ENCODE data around the gene DGKH.
"Not testable (repeated sequence)": the region's sequence is repeated elsewhere in the genome, so short reads cannot be mapped to it uniquely, and the experiment has no call there.

Gene DGKH

GRCh38 chr13:42173789-42174343, 125.4 kb downstream of the DGKH start:
- DNase-seq, result no peak

DNA sequence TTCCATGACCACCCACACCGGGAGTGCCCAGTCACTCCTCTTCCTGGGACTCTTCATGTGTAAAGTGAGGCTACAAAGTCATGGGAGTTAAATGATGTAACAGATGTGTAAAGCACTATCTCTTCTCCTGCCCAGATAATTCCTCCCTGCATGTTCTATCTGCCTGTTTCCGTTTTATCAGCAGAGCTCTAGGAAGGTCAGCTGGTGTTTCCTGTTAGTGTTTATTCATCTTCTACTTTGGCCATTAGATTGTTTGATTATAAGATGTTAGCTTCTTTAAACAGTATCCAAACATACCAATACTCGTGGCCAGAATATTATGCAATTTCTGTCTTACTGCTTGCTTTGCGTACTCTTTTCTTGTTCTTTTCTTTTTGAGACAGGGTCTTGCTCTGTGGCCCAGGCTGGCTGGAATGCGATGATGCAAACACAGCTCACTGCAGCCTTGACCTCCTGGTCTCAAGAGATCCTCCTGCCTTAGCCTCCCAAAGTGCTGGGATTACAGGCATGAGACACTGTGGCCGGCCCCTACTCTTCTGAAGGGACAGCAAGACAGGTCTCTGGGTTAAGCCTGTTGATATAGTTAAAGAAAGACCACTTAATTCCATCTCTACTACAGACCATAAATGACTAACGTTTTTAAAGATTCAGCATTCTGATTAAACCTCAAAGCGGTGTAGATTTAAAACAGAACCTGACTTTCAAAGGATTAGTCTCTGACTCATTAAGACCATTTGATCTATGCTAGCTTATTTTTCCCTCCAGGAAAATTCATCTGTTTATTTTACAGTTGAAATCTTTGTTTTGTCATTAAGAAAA, 126.1 kb downstream of the DGKH start:
- DNase-seq, result no peak

- DNase-seq, result no peak
Measured at GRCh38 chr13:42176294-42176693, 127.8 kb downstream of the DGKH start.

DNA sequence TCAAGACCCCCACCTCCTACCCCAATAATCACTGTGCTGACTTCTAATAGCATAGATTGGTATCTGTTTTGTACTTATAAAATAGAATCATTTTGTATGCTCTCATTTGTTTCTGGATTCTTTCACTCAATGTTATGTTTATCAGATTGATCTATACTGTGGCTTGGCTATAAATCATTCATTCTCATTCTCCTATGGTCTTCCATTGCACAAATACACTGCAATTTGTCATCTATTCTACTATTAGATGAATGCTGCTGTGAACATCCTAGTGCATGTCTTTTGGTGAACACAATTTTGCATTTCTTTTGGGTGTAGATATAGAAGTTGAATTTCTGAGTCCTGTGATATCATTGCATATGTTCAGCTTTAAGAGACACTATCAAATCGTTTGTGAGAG, 128.7 kb downstream of the DGKH start:
- DNase-seq, result no peak

DNA sequence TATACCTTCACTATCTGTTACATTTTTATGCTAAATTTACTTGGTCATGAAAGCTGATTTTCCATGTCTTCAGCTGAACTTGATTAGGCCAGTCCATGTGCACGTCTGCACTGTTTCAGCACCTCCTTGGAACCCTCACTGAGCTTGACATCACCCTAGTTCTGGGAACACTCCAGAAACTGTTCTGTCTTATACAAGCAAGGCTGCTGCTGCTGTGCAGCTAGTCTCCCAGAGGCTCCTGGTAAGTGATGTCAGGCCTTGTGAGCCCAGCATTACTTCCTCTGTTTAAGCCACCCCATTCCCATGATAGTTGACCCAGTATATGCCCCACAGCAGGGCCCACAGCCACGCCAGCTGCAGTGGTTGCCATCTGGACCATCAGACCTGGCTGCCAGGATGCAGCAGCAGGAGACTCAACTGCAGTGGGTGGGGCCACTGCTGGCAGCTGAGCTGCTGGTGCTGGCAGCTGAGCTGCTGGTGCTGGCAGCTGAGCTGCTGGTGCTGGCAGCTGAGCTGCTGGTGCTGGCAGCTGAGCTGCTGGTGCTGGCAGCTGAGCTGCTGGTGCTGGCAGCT, 133.0 kb downstream of the DGKH start:
- DNase-seq, result no peak

GRCh38 chr13:42189061-42189460, 140.6 kb downstream of the DGKH start:
- DNase-seq, result no peak

GRCh38 chr13:42190529-42190928, 142.1 kb downstream of the DGKH start:
- no peak for DNase-seq

DNA sequence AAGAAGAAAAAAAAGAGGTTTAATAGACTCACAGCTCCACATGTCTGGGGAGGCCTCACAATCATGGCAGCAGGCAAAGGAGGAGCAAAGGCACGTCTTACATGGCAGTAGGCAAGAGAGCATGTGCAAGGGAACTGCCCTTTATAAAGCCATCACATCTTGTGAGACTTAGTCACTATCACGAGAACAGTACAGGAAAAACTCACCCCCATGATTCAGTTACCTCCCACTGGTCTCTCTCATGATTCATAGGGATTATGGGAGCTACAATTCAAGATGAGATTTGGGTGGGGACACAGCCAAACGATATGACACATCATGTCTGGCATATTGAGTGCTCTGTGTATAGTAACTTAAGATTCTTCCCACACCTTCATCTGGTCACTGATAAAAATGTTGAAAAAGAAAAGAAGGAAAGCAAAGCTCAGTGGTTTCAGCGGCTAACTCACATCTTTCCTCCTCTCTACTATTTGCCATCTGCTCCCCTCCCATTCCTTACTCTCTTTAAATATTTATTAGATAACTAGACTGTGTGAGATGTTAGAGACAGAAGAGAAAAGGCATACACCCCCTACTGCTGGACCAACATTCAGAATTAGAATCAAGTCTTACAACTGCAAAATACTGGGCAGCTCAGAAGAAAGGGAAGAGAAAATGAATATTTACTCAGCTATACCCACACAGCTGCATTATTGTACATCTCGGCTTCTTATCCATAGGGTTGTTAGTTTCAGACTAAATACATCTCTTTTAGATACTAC, 163.4 kb downstream of the DGKH start:
- DNase-seq, result no peak

DNA sequence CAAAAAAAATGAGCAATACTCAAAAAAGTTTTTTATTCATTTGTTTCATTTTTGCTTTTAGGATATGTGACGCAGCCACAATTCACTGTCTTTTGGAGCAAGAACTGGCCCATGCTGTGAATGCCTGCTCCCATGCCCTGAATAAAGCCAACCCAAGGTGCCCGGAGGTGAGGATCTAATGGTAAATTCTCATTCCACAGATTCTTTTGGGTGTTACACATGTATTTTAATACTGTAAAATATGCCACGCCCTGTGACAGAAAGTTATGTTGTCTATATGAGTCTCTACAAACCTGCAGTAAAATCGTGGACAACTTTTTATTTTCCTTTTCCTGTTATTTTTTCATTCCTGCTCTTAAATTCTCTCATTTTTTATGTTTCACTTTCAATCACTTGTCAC, 166.0 kb downstream of the DGKH start:
- DNase-seq, result no peak

GRCh38 chr13:42215578-42216421, 167.4 kb downstream of the DGKH start:
- no peak for DNase-seq

GRCh38 chr13:42216422-42216735, 167.9 kb downstream of the DGKH start:
- DNase-seq, result no peak

GRCh38 chr13:42218576-42218975, 170.1 kb downstream of the DGKH start:
- DNase-seq, result no peak

DNA sequence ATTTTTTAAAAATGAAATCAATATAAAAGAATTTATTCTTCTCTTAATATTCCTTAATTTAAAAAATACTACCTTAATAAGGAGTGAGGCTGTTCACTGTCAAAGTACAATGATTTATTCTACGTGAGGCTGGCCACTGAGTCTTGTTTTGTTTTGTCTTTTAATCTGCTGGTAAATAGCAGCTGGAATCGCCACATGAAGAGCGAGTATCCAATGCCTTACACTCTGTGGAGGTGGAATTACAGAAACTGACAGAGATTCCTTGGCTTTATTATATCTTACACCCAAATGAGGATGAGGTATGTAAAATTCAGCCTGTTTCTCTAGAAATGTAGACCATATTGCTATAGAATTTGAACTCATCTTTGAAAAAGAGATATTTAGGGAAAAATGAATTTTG, 170.6 kb downstream of the DGKH start:
- DNase-seq, result no peak

DNA sequence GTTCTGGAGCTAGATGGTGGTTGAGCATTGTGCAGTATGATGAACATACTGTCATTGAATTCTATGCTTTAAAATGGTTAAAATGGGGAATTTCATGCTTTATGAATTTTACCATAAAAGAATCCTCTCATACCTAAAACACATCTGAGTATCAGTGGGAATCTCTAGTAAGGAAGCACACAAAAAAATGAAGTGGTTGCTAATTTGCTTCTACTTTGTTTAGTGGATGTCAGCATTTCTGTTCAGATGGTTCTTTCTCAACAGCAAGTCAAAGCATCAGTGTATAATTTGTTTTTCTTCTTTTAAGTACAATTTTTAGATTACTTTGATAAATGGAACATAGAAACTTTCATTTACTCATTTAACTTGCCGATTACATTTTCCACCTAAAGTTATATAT, 171.4 kb downstream of the DGKH start:
- no peak for DNase-seq

DNA sequence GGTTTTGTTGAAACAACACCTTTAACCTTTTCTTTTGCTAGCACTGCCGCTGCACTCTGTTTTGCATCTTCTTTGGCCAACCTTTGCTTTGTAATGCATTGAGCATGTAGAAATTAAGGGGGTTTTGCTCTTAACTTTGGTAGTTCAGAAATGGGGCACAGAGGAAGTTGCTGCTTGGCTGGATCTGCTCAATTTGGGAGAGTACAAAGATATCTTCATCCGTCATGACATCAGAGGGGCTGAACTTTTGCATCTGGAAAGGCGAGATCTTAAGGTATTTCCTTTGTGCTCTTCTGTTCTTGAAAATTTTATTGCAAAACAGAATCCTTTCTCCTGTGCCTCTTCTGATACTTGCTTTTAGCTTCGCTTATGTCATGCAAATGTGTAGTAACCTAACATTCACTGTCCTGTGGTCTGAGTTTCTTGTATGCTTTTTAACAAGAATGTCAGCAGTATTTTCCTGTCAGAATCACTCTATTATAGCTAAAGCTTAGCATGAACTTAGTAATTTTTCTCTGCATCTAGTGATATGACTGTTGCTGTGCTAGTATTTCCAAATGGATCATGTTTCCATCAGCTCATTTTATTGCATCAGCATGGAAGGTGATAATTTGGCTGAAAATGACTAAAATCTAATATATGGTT, 172.8 kb downstream of the DGKH start:
- no peak for DNase-seq

GRCh38 chr13:42223681-42224080, 175.2 kb downstream of the DGKH start:
- DNase-seq, result no peak

DNA sequence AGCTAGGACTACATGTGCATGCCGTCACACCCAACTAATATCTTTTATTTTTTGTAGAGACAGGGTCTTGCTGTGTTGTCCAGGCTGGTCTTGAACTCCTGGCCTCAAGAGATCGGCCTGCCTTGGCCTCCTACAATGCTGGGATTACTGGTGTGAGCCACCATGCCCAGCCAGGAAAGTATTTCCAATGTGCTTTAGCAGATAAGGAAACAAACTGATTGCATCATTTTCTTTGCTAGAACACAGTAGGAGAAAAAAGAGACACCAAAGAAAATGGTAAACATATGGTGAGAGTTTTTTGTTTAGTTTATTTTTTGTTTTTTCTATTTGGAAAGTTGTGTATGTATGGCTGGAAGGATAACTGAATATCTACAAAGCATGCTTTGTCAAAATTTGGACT, 176.6 kb downstream of the DGKH start:
- no peak for DNase-seq

DNA sequence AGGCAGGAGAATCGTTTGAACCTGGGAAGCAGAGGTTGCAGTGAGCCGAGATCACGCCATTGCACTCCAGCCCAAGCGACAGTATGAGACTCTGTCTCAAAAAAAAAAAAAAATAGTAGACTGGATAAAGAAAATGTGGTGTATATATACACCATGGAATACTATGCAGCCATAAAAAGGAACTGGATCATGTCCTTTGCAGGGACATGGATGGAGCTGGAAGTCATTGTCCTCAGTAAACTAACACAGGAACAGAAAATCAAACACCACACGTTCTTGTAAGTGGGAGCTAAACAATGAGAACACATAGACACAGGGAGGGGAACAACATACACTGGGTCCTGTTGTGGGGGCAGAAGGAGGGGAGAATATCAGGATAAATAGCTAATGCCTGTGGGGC, 178.3 kb downstream of the DGKH start:
- DNase-seq, result not testable (repeated sequence)

DNA sequence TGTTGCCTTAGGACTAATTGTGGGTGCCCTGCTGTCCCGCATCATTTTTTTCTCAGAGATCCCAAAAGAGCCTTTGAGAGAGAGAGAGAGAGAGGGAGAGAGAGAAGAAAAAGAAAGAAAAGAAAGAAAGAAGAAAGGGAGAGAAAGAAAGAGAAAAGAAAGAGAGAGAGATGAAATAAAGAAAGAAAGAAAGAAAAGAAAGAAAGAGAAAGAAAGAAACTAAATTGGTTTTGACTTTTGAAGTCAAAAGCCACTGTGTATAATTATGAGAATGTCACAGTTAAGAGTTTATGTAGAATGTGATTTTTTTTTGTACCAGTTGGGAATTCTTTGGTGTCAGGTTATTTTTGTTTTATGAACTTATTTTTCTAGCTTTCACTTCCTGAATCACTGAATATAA, 180.1 kb downstream of the DGKH start:
- no peak for DNase-seq

DNA sequence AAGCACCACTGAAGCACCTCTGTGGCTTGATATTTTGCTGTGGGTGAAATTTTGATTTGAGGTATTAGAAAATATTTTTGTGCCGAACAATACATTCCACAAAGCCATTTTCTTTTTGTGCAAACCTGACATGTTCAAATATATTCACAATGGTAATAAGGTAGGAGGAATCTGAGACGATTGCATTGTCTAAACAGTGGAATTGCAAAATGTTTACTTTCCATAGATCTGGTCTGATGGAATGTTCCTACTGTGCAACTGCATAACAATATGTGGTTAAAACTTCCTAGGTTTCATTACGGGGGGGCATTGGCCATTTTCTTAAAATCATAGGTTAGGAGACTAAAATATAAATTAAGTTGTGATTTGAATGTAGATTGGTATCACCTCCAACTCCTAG, 180.8 kb downstream of the DGKH start:
- no peak for DNase-seq

DNA sequence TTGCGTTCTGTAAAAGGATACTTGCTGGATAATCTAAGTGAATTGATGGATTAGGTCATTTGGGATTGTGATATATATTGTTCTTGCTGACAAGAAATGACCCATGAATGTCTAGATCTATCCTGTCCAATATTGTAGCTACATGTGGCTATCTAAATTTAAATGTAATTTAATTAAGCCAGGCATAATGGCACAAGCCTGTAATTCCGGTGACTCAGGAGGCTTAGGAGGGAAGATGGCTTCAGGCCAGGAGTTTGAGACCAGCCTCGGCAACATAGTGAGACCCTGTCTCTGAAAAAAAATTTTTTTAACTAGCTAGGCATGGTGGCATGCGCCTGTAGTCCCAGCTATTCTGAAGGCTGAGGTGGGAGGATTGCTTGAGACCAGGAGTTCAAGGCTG, 184.2 kb downstream of the DGKH start:
- no peak for DNase-seq

DNA sequence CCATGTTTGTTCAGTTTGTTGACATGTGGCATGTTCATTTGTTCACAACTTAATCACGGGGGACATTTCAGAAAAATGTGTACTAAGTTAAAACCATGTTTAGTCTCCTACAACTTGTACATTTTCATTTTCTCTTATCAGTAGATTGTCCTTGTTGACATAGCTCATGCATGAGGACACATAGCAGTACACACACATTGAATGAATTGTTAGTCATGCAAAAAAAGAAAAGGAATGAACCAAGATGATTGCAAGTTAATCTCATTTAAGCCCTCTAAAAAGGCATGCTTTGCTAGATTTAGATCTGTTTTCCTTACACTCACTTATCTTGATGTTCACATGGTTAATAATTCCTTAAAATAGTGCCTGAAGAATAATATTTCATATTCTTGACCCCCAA, 185.3 kb downstream of the DGKH start:
- DNase-seq, result no peak

- DNase-seq, result no peak
Measured at GRCh38 chr13:42239161-42239560, 190.7 kb downstream of the DGKH start.
